ENCODE data around the gene NGEF. TPM values are rescaled to one million over a fixed set of nuclear protein-coding genes. Genes with fewer than 3 reads are reported as not detected.

NGEF gene
- polyA plus RNA-seq, 3 donors, result not detected

GRCh38 chr2:232882085-232882484 lies 131.0 kb downstream of the NGEF start:
- no peaks in the 10 kb centered on the region for H3K4me1 Mint-ChIP-seq
- WGBS (ENCODE audit: insufficient coverage), result 96% methylated on average over 17 of the region's 17 CpGs
- no peaks in the 10 kb centered on the region for H3K36me3 ChIP-seq (replicated peaks in 1 of 2; ENCODE audit: control insufficient read depth in 1 of 2, insufficient read depth in 2 of 2, low read length in 2 of 2)
- H3K9me3 ChIP-seq (replicated peaks in 1 of 2; ENCODE audit: control insufficient read depth in 1 of 2, insufficient read depth in 1 of 2, low read length in 2 of 2), result no peaks in the 10 kb centered on the region
- no peaks in the 10 kb centered on the region for H4K20me1 ChIP-seq (ENCODE audit: insufficient read depth, low read length)
- no peak overlapping the region for H2AFZ ChIP-seq (ENCODE audit: insufficient read depth, low read depth, low read length, poor library complexity, severe bottlenecking)
- H3K27me3 ChIP-seq (ENCODE audit: control insufficient read depth in 2 of 2, insufficient read depth in 2 of 2, low read length in 2 of 2), result peaks cover 2 to 8% of the 10 kb centered on the region in 2 donors
- H3K4me3 Mint-ChIP-seq, result no peak overlapping the region
- no peaks in the 10 kb centered on the region for H3K79me2 ChIP-seq (ENCODE audit: insufficient read depth, low read length)
- H3K4me3 ChIP-seq (replicated peaks in 1 of 3; ENCODE audit: low read depth in 2 of 3, low read length in 3 of 3), result no peak overlapping the region
- no peak for TF ChIP-seq CTCF (IDR thresholded peaks at IDR 0.05)
- no peak overlapping the region for H3K27ac Mint-ChIP-seq
- DNase-seq, result no peak
- intact Hi-C loops (cut with micrococcal nuclease), result no loop called here
- no peak overlapping the region for H3K27ac ChIP-seq (ENCODE audit: low read depth in 1 of 2, low read length in 2 of 2)
- H3K27me3 Mint-ChIP-seq (ENCODE audit: low read depth in 3 of 3), result peaks cover 14 to 23% (median 17%) of the 10 kb centered on the region in 3 donors
- no peaks in the 10 kb centered on the region for H3K4me1 ChIP-seq (ENCODE audit: control insufficient read depth in 1 of 2, insufficient read depth in 2 of 2, low read length in 2 of 2)
- H3K9me3 Mint-ChIP-seq, result peaks cover 0 to 1% (median 0%) of the 10 kb centered on the region in 7 donors
- H3K36me3 Mint-ChIP-seq, result no peaks in the 10 kb centered on the region
- H3K9ac ChIP-seq (ENCODE audit: insufficient read depth, low read length, poor library complexity, severe bottlenecking), result no peak overlapping the region
- H3K4me2 ChIP-seq (replicated peaks; ENCODE audit: extremely low read depth, low read length, poor library complexity, severe bottlenecking), result no peak overlapping the region

GRCh38 chr2:232880764-232881351 lies 132.2 kb downstream of the NGEF start:
- intact Hi-C loops (cut with micrococcal nuclease), result no loop called here
- Histone ChIP-seq H3K79me2 (ENCODE audit: insufficient read depth, low read length) (no peaks in the 10 kb centered on the region), H3K9ac (ENCODE audit: insufficient read depth, low read length, poor library complexity, severe bottlenecking) (no peak overlapping the region), H3K4me3 (replicated peaks in 1 of 3; ENCODE audit: low read depth in 2 of 3, low read length in 3 of 3) (no peak overlapping the region), H3K4me2 (replicated peaks; ENCODE audit: extremely low read depth, low read length, poor library complexity, severe bottlenecking) (no peak overlapping the region), H3K9me3 (replicated peaks in 1 of 2; ENCODE audit: control insufficient read depth in 1 of 2, insufficient read depth in 1 of 2, low read length in 2 of 2) (no peaks in the 10 kb centered on the region), H3K27ac (ENCODE audit: low read depth in 1 of 2, low read length in 2 of 2) (no peak overlapping the region), H2AFZ (ENCODE audit: insufficient read depth, low read depth, low read length, poor library complexity, severe bottlenecking) (no peak overlapping the region), H4K20me1 (ENCODE audit: insufficient read depth, low read length) (no peaks in the 10 kb centered on the region), H3K36me3 (replicated peaks in 1 of 2; ENCODE audit: control insufficient read depth in 1 of 2, insufficient read depth in 2 of 2, low read length in 2 of 2) (no peaks in the 10 kb centered on the region), H3K4me1 (ENCODE audit: control insufficient read depth in 1 of 2, insufficient read depth in 2 of 2, low read length in 2 of 2) (peaks cover under 1 to 10% of the 10 kb centered on the region in 2 donors), H3K27me3 (ENCODE audit: control insufficient read depth in 2 of 2, insufficient read depth in 2 of 2, low read length in 2 of 2) (peaks cover 3 to 13% of the 10 kb centered on the region in 2 donors)
- H3K9me3 Mint-ChIP-seq, result peaks cover 0 to 1% (median 0%) of the 10 kb centered on the region in 7 donors
- no peak overlapping the region for H3K27ac Mint-ChIP-seq
- TF ChIP-seq CTCF (IDR thresholded peaks at IDR 0.05), result no peak
- H3K27me3 Mint-ChIP-seq (ENCODE audit: low read depth in 3 of 3), result peaks cover 20 to 28% (median 25%) of the 10 kb centered on the region in 3 donors
- 88% methylated on average over 1 of the region's 17 CpGs for WGBS (ENCODE audit: insufficient coverage)
- no peaks in the 10 kb centered on the region for H3K4me1 Mint-ChIP-seq
- H3K4me3 Mint-ChIP-seq, result no peak overlapping the region
- H3K36me3 Mint-ChIP-seq, result no peaks in the 10 kb centered on the region
- no peak for DNase-seq

All from CD14-positive monocyte (primary cell).